MG63 (cell line): Measurements from ENCODE around the gene FBXO8. TPM values are rescaled to one million over a fixed set of nuclear protein-coding genes. Genes with fewer than 3 reads are reported as not detected.

ENCODE experiments used
- DNase-seq: peaks from one replicate; pipeline ENCODE4 v3.0.0-alpha.2; 2020
- H3K27me3 ChIP-seq: fragments of 250-450 bp; sonication (Bioruptor Pico); 2 replicates; pipeline ENCODE4 v1.5.1; 2020; ENCODE audit warnings: mild to moderate bottlenecking, moderate library complexity
- H3K36me3 ChIP-seq: fragments of 250-450 bp; sonication (Bioruptor Pico); 2 replicates; pipeline ENCODE4 v1.5.1; 2020; ENCODE audit warnings: mild to moderate bottlenecking, moderate library complexity
- H3K4me3 ChIP-seq: fragments of 250-450 bp; sonication (Bioruptor Pico); 2 replicates; pipeline ENCODE4 v1.5.1; 2020; ENCODE audit warnings: mild to moderate bottlenecking, moderate library complexity
- H3K9me3 ChIP-seq: fragments of 250-450 bp; sonication (Bioruptor Pico); 2 replicates; pipeline ENCODE4 v1.5.1; 2020; ENCODE audit warnings: mild to moderate bottlenecking, moderate library complexity
- total RNA-seq: library from RNA; depleted of rRNA; stranded (reverse); fragments of >200 nt; shearing (Covaris generic); gene quantifications from 2 replicates; pipeline ENCODE4 v1.2.3, GENCODE V29; 2014; ENCODE audit warnings: low replicate concordance; rRNA removed

Gene FBXO8, protein sequence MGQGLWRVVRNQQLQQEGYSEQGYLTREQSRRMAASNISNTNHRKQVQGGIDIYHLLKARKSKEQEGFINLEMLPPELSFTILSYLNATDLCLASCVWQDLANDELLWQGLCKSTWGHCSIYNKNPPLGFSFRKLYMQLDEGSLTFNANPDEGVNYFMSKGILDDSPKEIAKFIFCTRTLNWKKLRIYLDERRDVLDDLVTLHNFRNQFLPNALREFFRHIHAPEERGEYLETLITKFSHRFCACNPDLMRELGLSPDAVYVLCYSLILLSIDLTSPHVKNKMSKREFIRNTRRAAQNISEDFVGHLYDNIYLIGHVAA
- total RNA-seq, result 20.4 and 29.1 TPM in 2 replicates

GRCh38 chr4:174283507-174284471, at the start of gene FBXO8, which contains the start of gene CEP44:
Gene FBXO8, minus strand, starts transcription at chr4:174283667. Its CDS starts 20,575 bp downstream, at chr4:174263092.
Gene CEP44, plus strand, starts transcription at chr4:174283911. Its CDS starts 15,211 bp downstream, at chr4:174299122.
- Histone ChIP-seq H3K4me3 (peak within 1 kb of the TSS; percentile 94), H3K27me3 (no peaks in the 10 kb centered on the region), H3K9me3 (no peaks in the 10 kb centered on the region), H3K36me3 (peaks cover 3% of the 10 kb centered on the region; the same call in 1 of the 2 replicates)
- peak; percentile 78 for DNase-seq

DNA sequence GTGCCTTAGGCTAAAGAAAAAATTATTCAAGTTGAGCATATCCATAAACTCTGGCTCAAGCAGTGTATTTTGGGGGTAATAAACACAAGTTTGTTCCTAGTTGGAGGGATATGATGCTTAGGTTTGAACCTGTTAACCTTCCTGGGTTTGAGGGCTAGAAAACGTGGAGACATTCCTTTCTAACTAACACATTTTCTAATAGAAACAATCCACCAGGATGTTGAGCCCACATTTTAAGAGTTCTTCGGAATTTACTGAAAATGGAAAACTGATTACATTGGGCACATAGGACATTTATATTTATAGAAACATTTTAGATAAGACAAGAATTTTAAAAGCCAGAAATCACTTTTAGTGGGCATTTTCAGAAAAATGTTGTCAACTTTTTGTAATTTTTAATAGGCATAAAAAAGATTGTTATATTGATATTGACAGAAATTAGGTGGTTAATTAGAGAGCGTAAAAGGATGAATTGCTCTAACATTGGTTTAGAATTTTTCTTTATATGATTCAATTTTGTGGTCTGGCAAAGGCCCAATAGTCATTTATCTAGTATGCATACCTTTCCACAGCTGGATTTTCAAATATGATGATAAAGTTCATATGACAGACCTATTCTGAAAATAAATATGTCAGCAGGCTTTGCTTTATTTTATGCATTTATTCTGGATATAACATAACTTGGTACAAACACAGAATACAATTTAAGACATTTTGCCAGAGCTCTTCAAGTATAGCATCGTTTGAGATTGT, 49.5 kb upstream of the FBXO8 start:
- H3K4me3 ChIP-seq, result no peak overlapping the region
- no peak for DNase-seq
- no peaks in the 10 kb centered on the region for H3K27me3 ChIP-seq
- H3K36me3 ChIP-seq, result no peaks in the 10 kb centered on the region
- no peaks in the 10 kb centered on the region for H3K9me3 ChIP-seq

- no peak for DNase-seq
- no peaks in the 10 kb centered on the region for H3K36me3 ChIP-seq
- no peaks in the 10 kb centered on the region for H3K9me3 ChIP-seq
- no peak overlapping the region for H3K4me3 ChIP-seq
- no peaks in the 10 kb centered on the region for H3K27me3 ChIP-seq
These were observed 41.3 kb upstream of the FBXO8 start for GRCh38 chr4:174324725-174325124.

DNA sequence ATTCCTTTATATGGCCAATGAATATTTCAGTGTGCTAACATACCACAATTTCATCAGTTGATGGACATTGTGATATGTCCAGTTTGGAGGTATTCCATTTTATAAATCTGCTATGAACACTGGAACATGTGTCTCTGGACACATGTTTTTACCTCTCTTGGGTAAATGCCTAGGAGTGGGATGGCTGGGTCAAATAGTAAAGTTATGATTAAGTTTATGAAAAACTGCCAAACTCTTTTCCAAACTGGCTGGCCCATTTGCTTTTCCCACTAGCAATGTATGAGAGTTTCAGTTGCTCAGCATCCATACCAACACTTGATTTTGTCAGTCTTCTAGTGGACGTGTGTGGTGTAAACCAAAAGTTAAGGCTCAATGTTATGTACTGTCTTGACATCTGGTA, 40.8 kb upstream of the FBXO8 start:
- H3K27me3 ChIP-seq, result no peaks in the 10 kb centered on the region
- DNase-seq, result no peak
- H3K4me3 ChIP-seq, result no peak overlapping the region
- H3K36me3 ChIP-seq, result no peaks in the 10 kb centered on the region
- no peaks in the 10 kb centered on the region for H3K9me3 ChIP-seq

DNA sequence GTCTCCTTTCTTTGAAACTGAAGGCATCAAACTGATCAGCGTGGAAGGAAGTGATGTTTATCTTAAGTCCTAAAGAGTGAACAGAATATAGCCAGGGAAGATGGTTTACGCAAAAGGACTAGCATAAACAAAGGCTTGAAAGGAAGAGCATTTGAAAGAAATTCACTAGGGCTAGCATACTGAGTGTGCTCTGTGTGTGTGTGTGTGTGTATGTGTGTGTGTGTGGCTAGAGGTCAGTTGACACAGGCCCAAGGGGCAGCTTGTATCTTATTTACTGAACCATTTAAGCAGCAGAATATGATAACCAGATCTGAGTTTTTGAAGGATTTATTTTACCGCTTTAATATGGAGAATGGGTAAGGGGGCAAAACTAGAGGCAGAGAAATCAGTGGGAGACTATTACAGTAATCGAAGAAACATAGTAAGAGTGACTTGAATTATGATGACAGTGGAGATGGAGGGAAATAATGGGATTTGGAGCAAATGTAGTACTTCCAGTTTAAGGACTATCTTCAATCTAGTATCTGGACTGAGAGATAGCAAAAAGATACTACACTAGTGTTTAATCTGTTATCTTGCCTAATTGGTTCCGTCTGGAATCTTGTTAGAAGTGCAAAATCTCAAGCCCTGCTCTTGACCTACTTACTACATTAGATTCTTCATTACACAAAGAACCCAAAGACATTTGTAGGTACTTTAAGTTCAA, 37.2 kb upstream of the FBXO8 start:
- Histone ChIP-seq H3K9me3 (no peaks in the 10 kb centered on the region), H3K36me3 (peaks cover 7% of the 10 kb centered on the region; the same call in 1 of the 2 replicates), H3K27me3 (no peaks in the 10 kb centered on the region), H3K4me3 (no peak overlapping the region)
- DNase-seq, result no peak

- Histone ChIP-seq H3K9me3 (no peaks in the 10 kb centered on the region), H3K4me3 (no peak overlapping the region), H3K27me3 (no peaks in the 10 kb centered on the region), H3K36me3 (peaks cover 7% of the 10 kb centered on the region; the same call in 1 of the 2 replicates)
- DNase-seq, result peak; percentile 6
These were observed 35.6 kb upstream of the FBXO8 start for GRCh38 chr4:174318829-174319764.

DNA sequence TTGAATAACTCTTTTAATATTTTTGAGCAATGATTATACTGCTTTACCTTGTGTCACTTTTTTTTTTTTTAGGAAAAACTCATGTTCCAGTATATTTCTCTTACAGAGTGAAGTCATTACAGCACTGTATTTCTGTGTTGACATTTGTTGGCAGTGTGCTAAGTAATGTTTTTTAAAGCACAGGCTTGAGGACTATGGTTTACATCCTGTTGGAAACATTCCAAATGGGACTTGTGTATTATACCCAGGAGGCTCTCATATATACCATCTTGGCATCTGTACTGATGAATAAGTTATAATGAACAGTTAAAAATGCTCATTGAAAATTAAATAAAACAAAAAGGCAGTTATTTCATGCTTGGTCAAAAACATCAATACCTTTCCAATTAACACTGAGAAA, 34.1 kb upstream of the FBXO8 start:
- no peak overlapping the region for H3K4me3 ChIP-seq
- H3K36me3 ChIP-seq, result peaks cover 7% of the 10 kb centered on the region; the same call in 1 of the 2 replicates
- DNase-seq, result no peak
- no peaks in the 10 kb centered on the region for H3K9me3 ChIP-seq
- H3K27me3 ChIP-seq, result no peaks in the 10 kb centered on the region

DNA sequence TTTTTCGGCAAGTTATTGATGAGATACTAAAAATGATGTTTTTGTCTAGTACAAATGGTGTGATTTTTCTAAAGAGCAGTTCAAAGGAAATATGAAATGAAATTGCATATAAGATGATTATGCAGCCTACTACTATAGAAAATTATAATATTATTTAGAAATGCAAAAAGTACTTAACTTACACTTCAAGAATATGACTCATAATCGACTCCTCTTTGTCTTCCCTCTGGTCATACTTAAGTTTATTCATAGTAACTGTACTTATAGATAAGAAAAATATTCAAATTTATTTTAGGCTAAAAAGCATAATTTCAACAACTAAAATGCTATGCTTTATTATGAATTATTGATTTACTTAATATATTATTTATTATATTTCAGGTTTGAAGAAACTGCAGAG, 33.5 kb upstream of the FBXO8 start:
- Histone ChIP-seq H3K36me3 (peaks cover 7% of the 10 kb centered on the region; the same call in 1 of the 2 replicates), H3K9me3 (no peaks in the 10 kb centered on the region), H3K4me3 (no peak overlapping the region), H3K27me3 (no peaks in the 10 kb centered on the region)
- no peak for DNase-seq

GRCh38 chr4:174316546-174316945, 33.1 kb upstream of the FBXO8 start:
- peaks cover 7% of the 10 kb centered on the region; the same call in 1 of the 2 replicates for H3K36me3 ChIP-seq
- no peaks in the 10 kb centered on the region for H3K9me3 ChIP-seq
- no peaks in the 10 kb centered on the region for H3K27me3 ChIP-seq
- no peak for DNase-seq
- H3K4me3 ChIP-seq, result no peak overlapping the region

DNA sequence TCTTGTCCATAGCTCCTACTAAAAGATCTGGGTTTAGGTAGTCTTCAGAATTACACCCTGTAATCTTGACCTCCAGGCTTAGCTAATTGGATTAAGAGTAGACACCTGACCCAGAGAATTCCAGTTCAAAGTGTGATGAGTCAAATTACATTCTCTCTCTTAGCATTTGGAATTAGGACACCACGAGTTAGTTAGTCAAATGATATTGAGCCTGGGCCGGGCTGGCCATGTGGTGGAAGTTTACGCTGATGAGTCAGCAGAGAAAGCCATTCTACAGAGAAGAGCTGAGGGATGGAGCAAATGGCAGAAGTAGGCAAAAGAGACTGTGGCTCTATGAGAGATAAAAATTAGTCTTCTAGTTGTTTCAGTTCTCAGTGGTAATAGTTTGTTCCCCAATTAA, 31.3 kb upstream of the FBXO8 start:
- Histone ChIP-seq H3K27me3 (no peaks in the 10 kb centered on the region), H3K9me3 (no peaks in the 10 kb centered on the region), H3K36me3 (peaks cover 8% of the 10 kb centered on the region), H3K4me3 (no peak overlapping the region)
- DNase-seq, result peak; percentile 8

DNA sequence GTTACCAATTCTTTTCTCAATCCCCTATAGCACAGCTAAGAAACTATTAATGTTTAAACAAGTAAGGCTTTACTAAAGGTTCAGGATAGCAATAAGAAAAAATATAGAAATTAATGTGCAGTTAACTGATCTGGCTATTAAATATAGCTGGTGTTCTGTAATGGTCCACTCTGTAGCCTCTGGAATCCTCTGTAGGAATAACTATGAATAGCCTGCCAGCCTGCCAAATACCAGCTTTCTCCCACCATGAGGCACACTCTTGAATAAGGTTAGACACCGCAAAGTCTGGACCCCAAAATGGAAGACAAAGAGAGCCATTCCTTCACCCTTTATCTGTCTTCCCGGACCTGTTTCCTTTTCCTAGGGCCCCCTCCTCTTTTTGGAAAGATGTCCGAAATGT, 30.8 kb upstream of the FBXO8 start:
- peaks cover 10% of the 10 kb centered on the region for H3K36me3 ChIP-seq
- H3K27me3 ChIP-seq, result no peaks in the 10 kb centered on the region
- H3K9me3 ChIP-seq, result no peaks in the 10 kb centered on the region
- DNase-seq, result no peak
- no peak overlapping the region for H3K4me3 ChIP-seq

GRCh38 chr4:174312993-174313392, 29.5 kb upstream of the FBXO8 start:
- Histone ChIP-seq H3K4me3 (no peak overlapping the region), H3K36me3 (peaks cover 12% of the 10 kb centered on the region), H3K9me3 (no peaks in the 10 kb centered on the region), H3K27me3 (no peaks in the 10 kb centered on the region)
- DNase-seq, result no peak

DNA sequence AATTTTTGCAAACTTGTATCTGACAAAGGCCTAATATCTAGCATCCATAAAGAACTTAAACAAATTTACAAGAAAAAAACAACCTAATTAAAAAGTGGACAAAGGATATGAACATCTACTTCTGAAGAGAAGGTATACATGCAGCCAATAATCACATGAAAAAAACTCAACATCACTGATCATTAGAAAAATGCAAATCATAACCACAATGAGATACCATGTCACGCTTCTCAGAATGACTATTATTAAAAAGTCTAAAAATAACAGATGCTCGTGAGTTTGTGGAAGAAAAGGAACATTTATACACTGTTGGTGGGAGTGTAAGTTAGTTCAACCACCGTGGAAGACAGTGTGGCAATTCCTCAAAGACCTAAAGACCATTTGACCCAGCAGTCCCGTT, 24.2 kb upstream of the FBXO8 start:
- H3K27me3 ChIP-seq, result no peaks in the 10 kb centered on the region
- no peaks in the 10 kb centered on the region for H3K9me3 ChIP-seq
- no peak for DNase-seq
- no peak overlapping the region for H3K4me3 ChIP-seq
- peaks cover 13% of the 10 kb centered on the region for H3K36me3 ChIP-seq

- Histone ChIP-seq H3K4me3 (no peak overlapping the region), H3K9me3 (no peaks in the 10 kb centered on the region), H3K36me3 (peaks cover 16% of the 10 kb centered on the region), H3K27me3 (no peaks in the 10 kb centered on the region)
- DNase-seq, result no peak
These were observed 22.5 kb upstream of the FBXO8 start for GRCh38 chr4:174305961-174306360.

DNA sequence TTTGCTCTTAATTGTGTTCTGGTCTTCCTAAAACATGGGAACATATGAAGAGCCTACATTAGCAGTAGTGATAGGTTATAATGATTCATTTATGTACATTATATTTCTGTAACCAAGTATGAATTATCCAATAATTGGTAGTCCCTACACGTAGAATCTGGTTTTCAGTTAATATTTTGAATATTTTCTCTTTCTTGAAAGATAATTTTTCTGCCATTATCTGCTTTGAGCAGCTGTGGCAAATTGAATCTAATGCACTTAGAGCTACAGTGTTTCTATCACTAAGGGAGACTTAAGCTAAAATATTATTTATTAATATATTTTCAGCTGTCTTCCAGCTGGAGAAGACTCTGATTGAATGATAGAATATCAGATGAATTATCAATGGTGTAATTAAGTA, 21.2 kb upstream of the FBXO8 start:
- H3K9me3 ChIP-seq, result no peaks in the 10 kb centered on the region
- no peaks in the 10 kb centered on the region for H3K27me3 ChIP-seq
- H3K4me3 ChIP-seq, result no peak overlapping the region
- H3K36me3 ChIP-seq, result peaks cover 14% of the 10 kb centered on the region
- DNase-seq, result no peak
